Suppressor macrophage treated with lipopolysaccharide for 4 hours (primary cell): Measurements from ENCODE around the gene SPECC1.
"Not testable (repeated sequence)": the region's sequence is repeated elsewhere in the genome, so short reads cannot be mapped to it uniquely, and the experiment has no call there.

Experiments
- DNase-seq: peaks from one replicate; pipeline ENCODE4 v3.0.0-alpha.2; 2020

SPECC1 gene

DNA sequence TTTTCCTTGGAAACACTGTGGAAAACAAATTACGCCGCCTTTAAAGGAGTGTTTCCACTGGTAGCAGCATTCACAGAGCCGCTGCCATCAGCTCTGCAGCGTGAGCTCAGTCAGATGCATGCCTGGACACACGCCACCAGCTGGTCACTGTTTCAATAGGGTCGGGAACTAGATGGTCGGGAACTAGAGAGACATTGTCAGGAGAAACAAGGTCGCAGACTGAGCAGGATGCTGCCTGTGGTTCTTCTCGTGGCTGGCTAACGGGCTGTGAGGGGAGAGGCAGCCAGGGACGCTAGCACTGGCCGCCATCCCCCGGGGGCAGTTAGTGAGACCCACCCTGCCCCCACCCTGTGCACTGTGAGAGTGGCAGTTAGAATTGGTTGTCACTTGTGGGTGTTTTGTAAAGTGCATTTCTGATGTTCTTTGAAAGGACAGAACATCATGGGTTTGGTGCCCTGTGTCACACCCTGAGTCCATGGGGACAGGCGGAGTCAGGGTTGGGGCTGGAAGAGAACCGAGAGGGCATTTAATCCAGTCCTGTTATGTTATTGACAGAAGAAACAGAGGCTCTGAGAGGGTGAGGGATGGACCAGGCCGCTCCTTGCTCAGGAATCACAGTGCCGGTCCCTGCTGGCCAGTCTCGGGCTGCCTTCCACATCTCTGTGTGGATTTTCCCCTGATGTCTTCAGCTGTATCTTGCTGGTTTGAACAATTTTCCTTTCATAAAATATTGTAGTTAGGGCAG lies 86.3 kb downstream of the SPECC1 start:
- DNase-seq = no peak

DNA sequence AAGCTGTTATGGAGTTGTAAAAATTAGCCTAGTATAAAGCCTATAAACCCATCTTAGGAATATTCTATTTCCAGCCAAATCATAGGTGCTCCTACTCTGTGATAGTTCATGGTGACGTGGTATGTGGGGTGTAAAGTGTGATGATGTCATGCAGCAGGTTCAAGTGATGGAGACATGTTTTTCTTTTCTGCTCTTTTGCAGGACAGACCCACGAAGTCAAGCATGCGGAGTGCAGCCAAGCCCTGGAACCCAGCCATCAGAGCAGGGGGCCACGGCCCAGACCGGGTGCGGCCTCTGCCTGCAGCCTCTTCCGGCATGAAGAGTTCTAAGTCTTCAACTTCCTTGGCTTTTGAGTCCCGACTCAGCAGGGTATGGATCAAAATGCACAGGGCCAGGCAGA lies 87.3 kb downstream of the SPECC1 start:
- DNase-seq = no peak

- DNase-seq = no peak
These were observed 88.2 kb downstream of the SPECC1 start for GRCh38 chr17:20097330-20097729.

DNA sequence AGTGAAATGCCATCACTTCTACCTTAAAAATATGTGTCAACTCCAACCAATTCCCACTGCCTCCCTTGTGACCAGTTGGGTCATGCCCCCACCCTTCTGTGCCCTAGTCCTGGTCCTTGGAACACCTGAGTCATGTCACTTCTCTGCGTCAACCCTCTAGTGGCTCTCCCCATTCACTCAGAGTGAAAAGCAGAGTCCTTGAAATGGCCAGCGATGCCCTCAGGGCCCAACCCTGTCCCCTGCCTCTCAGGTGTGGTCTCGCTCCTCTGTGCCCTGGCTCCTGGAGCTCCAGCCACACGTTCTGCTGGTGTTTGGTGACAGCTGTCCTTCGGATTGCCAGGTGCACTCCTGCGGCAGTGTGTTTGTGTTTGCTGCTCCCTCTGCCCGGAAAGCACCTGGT lies 89.2 kb downstream of the SPECC1 start:
- DNase-seq = no peak

- DNase-seq = not testable (repeated sequence)
These were observed 91.6 kb downstream of the SPECC1 start for GRCh38 chr17:20100806-20101205.

DNA sequence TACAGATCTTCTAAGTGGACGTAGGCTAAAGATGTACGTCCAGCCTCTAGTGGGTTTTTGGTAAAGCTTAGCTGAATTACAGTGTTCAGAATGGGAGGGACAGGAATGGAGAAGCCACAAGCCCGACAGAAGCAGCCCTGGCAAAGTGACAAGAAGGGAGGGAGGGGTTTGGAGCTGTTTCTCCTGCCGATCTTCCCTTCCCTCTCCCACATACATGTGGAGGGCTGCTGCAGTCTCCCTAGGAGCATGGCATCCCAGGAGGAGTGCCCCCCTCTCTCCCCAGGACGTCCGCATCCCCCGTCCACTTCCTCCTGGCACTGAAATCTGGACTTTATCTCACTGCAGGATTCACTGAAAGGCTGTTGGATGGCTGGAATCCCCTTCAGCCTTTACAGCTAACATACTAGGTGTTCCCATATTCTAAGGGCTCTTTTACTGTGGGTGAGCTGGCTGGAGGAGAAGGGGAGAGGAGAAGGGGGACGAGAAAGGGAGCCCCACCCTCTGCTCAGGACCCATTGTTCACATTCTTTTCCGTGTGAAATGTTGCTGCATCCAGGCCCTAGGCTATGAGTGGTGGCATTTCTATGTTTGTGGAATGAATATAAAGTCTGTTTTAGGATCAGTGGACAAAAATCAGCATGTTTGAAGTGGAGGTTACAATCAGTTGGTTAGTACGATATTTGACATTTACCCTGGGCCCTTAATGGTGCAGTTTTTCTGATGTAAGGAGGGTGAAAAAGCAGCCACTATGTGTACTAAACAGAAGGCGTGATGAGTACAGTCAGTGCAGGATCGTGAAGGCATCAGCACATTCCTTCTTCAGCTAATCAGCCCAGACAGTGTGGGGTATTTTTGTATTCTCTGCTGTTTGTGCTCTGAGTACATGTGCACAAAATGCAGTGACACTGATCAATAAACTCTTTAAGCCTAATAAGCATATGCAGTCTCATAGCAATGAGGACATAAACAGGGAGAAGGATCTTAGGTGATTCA lies 94.6 kb downstream of the SPECC1 start:
- no peak for DNase-seq

GRCh38 chr17:20105539-20106280 lies 96.6 kb downstream of the SPECC1 start:
- peak; percentile 76 for DNase-seq

DNA sequence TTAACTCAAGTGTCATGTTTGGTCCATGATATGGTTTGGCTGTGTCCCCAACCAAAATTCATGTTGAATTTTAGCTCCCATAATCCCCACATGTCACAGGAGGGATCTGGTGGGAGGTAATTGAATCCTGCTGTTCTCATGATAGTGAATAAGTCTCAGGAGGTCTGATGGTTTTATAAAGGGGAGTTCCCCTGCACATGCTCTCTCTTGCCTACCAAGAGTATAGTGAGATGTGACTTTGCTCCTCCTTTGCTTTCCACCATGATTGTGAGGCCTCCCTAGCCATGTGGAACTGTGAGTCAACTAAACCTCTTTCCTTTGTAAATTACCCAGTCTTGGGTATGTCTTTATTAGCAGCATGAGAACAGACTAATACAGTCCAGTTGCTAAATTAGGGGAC lies 97.3 kb downstream of the SPECC1 start:
- peak; percentile 33 for DNase-seq

DNA sequence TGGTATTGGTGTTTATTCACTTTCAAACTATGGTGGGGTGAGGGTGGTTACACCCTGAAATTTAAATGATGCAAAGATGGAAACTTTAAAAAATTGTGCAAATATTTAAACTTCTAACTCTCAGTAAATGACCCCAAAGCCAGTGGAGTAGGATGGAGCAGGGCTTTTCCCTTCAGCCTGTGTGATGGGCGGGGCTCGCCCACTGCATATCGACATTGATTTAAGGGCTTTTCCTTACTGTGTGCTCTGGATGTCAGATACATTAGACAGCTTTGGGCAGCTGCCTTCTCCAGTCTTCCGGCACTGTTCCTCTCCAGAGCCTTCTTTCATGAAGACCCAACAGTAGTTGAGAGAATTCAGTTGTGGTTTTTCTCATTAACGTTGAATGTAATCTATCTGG lies 99.9 kb downstream of the SPECC1 start:
- no peak for DNase-seq

- no peak for DNase-seq
These were observed 102.4 kb downstream of the SPECC1 start for GRCh38 chr17:20111538-20111937.

DNA sequence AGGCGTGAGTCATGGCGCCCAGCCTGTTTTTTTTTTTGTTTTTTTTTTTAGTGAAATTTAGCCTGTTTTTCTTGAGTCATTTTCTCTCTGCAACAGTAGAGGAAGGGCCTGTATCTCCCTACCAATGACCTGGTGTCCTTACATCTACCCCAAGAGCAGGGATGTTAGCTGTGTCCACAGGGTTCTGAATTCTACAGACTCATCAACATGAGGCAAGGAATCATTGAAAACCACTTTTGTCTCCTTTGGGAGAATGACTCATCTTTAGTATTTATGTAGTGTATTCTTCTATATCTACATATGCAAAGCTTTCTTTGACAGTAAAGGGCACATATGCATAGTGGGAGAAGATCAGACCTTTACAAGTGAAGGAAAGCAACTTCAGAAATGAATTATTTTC lies 105.3 kb downstream of the SPECC1 start:
- DNase-seq = peak; percentile 9

GRCh38 chr17:20116683-20117309 lies 107.6 kb downstream of the SPECC1 start:
- peak; percentile 78 for DNase-seq

DNA sequence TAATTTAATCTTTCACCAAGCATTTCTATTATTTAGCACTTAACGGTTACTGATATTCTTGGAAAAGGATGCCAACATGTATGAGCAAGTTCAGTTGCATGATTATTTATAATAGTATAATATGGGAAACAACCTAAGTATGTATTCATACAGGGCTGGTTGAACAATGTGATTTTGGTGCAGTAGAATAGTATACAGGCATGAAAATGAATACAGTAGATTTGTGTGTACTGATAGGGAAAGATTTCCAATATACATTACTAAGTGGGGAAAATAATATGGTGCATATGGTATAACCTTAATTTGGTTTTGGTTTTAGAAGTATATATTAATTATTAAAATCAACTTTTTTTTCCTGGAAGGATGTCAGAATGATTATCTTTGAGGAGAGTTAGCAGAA lies 109.1 kb downstream of the SPECC1 start:
- no peak for DNase-seq

- DNase-seq = peak; percentile 40
These were observed 111.7 kb downstream of the SPECC1 start for GRCh38 chr17:20120836-20121235.

DNA sequence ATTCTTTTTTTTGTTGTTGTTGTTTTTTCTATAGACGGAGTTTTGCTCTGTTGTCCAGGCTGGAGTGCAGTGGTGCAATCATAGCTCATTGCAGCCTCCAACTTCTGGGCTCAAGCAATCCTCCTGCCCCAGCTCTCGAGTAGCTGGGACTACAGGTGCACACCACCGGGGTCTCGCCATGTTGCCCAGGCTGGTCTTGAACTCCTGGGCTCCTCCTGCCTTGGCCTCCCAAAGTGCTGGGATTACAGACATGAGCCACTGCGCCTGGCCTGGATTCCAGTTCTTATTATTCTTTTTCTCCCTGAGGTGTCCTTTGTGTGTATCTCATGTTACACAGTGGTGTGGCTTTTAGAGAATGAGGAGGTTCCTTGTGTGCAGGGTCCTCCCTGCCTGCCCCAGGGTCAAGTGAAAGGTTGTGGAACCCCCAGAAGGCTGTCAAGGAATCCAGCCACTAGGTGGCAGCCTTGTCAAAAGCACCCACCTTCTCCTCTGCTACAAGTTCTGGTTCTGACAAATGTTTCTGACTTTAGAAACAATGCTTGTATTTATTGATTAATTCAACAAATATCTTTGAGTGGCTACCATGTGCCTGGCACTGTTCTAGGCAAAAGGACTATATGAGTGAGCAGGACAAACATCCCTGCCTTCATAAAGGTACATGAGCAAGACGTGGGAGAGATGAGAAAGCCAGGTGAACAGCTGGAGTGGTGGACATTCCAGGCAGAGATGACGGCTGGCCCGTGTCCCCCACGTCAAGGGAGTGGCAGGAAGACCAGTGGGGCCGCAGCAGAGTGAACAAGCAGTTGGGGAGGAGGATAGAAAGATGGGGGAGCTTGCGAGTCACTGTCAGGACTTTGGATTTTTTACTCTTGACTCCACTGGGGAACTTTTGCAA lies 112.4 kb downstream of the SPECC1 start:
- peak; percentile 67 for DNase-seq

DNA sequence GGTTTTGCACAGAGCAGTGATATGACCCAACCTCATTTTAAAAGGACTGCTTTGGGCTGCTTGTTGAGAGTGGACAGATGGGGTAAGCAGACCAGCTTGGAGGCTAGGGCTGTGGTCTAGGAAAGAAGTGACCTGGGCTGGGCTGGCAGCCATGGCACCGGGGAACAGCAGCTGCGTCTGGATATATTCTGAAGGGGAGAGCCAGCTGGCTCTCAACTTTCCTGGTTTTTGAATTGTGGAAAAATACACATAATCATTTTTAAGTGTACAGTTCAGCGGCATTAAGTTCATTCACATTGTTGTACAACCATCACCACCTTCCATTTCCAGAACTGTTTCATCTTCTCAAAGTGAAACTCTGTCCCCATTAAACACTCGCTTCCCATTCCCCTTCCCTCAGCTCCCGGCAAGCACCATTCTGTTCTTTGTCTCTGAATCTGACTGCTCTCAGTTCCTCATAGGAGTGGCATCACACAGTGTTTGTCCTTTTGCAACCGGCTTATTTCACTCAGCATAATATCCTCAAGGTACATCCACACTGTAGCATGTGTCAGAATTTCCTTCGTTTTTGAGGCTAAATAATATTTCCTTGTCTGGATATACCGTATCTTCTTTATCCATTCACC lies 113.2 kb downstream of the SPECC1 start:
- DNase-seq = peak; percentile 85

DNA sequence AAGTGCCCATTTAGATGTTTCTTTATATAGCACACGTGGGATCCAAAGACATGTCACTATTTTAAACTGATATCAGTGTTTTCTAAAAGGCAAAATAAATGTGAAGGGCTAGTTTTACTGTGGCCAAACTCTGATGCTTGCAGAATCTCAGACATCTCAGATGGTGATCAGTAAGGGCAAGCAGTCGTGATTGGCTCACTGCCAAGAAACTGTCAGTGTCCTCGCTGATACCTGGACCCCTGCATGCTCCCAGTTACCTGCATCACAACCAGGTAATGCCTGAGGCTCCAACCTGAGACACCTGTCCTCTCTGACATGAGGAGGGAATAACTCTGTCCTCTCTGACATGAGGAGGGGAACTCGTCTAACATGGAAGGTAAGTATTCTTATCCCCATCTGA lies 114.0 kb downstream of the SPECC1 start:
- no peak for DNase-seq

GRCh38 chr17:20125724-20126123 lies 116.6 kb downstream of the SPECC1 start:
- DNase-seq = no peak

GRCh38 chr17:20127360-20128035 lies 118.3 kb downstream of the SPECC1 start:
- no peak for DNase-seq

GRCh38 chr17:20128036-20128667 lies 119.0 kb downstream of the SPECC1 start:
- no peak for DNase-seq
